ENCODE measurements around the gene RASEF.

GRCh38 chr9:83006378-83006777, 56.6 kb downstream of the RASEF start:
- TF ChIP-seq, protein P1, sequence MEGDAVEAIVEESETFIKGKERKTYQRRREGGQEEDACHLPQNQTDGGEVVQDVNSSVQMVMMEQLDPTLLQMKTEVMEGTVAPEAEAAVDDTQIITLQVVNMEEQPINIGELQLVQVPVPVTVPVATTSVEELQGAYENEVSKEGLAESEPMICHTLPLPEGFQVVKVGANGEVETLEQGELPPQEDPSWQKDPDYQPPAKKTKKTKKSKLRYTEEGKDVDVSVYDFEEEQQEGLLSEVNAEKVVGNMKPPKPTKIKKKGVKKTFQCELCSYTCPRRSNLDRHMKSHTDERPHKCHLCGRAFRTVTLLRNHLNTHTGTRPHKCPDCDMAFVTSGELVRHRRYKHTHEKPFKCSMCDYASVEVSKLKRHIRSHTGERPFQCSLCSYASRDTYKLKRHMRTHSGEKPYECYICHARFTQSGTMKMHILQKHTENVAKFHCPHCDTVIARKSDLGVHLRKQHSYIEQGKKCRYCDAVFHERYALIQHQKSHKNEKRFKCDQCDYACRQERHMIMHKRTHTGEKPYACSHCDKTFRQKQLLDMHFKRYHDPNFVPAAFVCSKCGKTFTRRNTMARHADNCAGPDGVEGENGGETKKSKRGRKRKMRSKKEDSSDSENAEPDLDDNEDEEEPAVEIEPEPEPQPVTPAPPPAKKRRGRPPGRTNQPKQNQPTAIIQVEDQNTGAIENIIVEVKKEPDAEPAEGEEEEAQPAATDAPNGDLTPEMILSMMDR (IDR thresholded peaks at IDR 0.05), result no peak
- TF ChIP-seq POLR2A (IDR thresholded peaks at IDR 0.05), result no peak

All from Peyer's patch (tissue), 4 donors.